ENCODE data around the gene HOXD1.

DNA sequence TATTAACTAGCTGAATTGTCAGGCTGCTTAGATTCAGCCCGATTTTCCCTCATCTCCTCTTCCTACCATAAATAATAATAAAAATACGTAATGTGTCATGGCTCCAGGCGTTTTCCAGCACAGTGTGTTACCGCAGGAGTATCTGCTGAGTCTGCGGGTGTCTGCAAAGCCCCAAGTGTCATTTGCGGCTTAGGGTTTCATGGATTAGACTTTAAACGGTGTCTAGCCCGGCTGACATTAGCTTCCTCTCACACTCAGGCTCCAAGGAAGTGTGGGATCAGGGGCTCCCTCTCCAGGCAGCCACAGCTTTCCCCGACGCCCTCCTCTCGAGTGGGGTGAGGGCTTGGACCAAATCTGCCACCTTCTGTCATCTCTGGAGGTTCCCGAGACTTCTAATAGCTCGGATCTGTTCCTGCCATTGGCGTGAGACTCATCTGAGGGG is 14.1 kb upstream of the HOXD1 start:
- TF ChIP-seq CTCF (IDR thresholded peaks at IDR 0.05) (no peak), POLR2A (IDR thresholded peaks at IDR 0.05) (no peak), POLR2AphosphoS5 (IDR thresholded peaks at IDR 0.05; ENCODE audit: insufficient read depth in 1 of 2, low read depth in 1 of 2) (no peak)

Measured in vagina (tissue), 2 donors.